Measurements from ENCODE around the gene TRPM4. TPM values are rescaled to one million over a fixed set of nuclear protein-coding genes. Genes with fewer than 3 reads are reported as not detected.

Gene TRPM4
- total RNA-seq, 6 experiments from 2014 or later, result 9.2 to 31.1 (median 14.3) TPM

DNA sequence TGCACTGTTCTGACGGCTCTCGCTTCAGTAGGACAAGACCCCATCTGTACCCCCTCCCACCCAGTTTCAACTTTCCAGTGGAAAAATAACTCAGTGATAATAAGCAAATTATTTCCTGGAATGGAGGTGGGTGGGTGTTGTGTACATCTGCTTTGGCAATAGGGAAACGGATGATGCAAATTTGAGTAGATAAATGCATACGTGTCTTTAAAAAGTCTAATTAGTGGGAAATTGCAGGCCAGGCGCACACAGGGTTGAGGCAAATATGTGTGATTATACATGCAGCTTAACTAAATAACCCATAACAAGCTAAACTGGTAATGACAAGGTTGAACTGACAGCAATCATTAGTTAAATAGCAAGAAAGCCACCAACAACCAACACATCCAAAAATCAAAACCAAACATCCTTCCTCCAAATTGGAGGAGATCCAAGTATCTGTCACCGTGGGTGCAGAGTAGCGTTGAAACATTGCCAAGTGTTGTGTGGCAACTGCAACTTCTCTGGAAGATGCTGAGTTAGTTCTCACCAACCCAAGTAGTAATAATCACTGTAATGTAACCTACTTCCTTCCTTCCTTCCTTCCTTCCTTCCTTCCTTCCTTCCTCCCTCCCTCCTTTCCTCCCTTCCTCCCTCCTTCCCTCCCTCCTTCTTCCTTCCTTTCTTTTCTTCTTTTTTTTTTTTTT, 54.6 kb downstream of the TRPM4 start:
- no peaks in the 10 kb centered on the region for H3K9me3 ChIP-seq
- no peaks in the 10 kb centered on the region for H3K36me3 ChIP-seq
- WGBS (ENCODE audit: insufficient coverage, low coverage, low lambda C conversion rate, missing lambda C conversion rate), result 37% methylated on average over 6 of the region's 7 CpGs
- intact Hi-C loops (cut with DNase I), result no loop called here
- H3K27ac ChIP-seq, result no peak overlapping the region
- no peaks in the 10 kb centered on the region for H3K27me3 ChIP-seq
- ATAC-seq (no peak), DNase-seq (peak in 1 of 3 donors; percentile 6)
- TF ChIP-seq CTCF (IDR thresholded peaks at IDR 0.05), result no peak
- no peak for TF ChIP-seq POLR2A (IDR thresholded peaks at IDR 0.05)
- H3K4me1 ChIP-seq, result peaks cover 0 to 17% (median 0%) of the 10 kb centered on the region in 4 donors
- H3K4me3 ChIP-seq, result no peak overlapping the region

- no peaks in the 10 kb centered on the region for H3K27me3 ChIP-seq
- H3K27ac ChIP-seq, result no peak overlapping the region
- no peak overlapping the region for H3K4me3 ChIP-seq
- H3K9me3 ChIP-seq, result no peaks in the 10 kb centered on the region
- intact Hi-C loops (cut with DNase I), result no loop called here
- peak in 1 of 3 donors; percentile 39 for DNase-seq
- H3K4me1 ChIP-seq, result peaks cover 0 to 14% (median 0%) of the 10 kb centered on the region in 4 donors
- no peaks in the 10 kb centered on the region for H3K36me3 ChIP-seq
- 78% methylated on average over 2 of the region's 13 CpGs for WGBS (ENCODE audit: insufficient coverage, low coverage, low lambda C conversion rate, missing lambda C conversion rate)
- ATAC-seq, result no peak
- no peak for TF ChIP-seq POLR2A (IDR thresholded peaks at IDR 0.05)
- no peak for TF ChIP-seq CTCF (IDR thresholded peaks at IDR 0.05)
Measured at GRCh38 chr19:49213791-49214190, 56.2 kb downstream of the TRPM4 start.

GRCh38 chr19:49214701-49215100, 57.1 kb downstream of the TRPM4 start:
- intact Hi-C loops (cut with DNase I), result no loop called here
- WGBS (ENCODE audit: insufficient coverage, low coverage, low lambda C conversion rate, missing lambda C conversion rate), result 79% methylated on average over 5 of the region's 9 CpGs
- H3K27ac ChIP-seq, result no peak overlapping the region
- TF ChIP-seq CTCF (IDR thresholded peaks at IDR 0.05) (no peak), POLR2A (IDR thresholded peaks at IDR 0.05) (no peak)
- DNase-seq, result peak in 1 of 3 donors; percentile 40
- no peak for ATAC-seq
- no peak overlapping the region for H3K4me3 ChIP-seq
- no peaks in the 10 kb centered on the region for H3K9me3 ChIP-seq
- no peaks in the 10 kb centered on the region for H3K27me3 ChIP-seq
- peaks cover 0 to 14% (median 0%) of the 10 kb centered on the region in 4 donors for H3K4me1 ChIP-seq
- H3K36me3 ChIP-seq, result no peaks in the 10 kb centered on the region

- Histone ChIP-seq H3K36me3 (no peaks in the 10 kb centered on the region), H3K27me3 (no peaks in the 10 kb centered on the region), H3K27ac (no peak overlapping the region), H3K9me3 (no peaks in the 10 kb centered on the region), H3K4me1 (peaks cover 0 to 13% (median 0%) of the 10 kb centered on the region in 4 donors), H3K4me3 (no peak overlapping the region)
- DNase-seq (no peak), ATAC-seq (no peak)
- WGBS (ENCODE audit: insufficient coverage, low coverage, low lambda C conversion rate, missing lambda C conversion rate), result 67% methylated on average over 10 of the region's 10 CpGs
- intact Hi-C loops (cut with DNase I), result no loop called here
- no peak for TF ChIP-seq POLR2A (IDR thresholded peaks at IDR 0.05)
- TF ChIP-seq CTCF (IDR thresholded peaks at IDR 0.05), result no peak
Measured at GRCh38 chr19:49216071-49216470, 58.5 kb downstream of the TRPM4 start.
